Activated naive CD4-positive, alpha-beta T cell treated with Interleukin-2 at 50 U/mL for 16 hours (primary cell): ENCODE results near the gene NRP2.

Source experiments
- DNase-seq: peaks from one replicate; pipeline ENCODE4 v3.0.0-alpha.2; 2020

Gene NRP2

DNA sequence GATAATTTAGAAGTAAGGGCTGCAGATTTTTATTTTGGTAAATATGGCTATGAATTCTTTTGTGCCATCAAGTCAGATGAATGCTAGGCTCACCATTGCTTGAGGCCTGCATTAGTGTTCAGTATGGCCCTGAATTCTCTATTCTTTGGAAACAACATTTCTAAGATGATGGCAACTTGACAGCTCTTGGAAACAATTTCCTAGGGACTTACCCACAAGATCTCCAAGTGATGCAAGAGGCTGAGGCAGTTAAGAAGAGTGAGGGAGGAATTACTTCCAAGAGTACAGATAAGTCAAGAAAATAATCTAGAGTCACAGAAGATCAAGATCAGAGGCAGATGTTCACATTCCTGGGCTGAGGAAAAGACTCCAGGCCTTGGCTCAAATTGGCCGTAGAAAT is 129.1 kb downstream of the NRP2 start:
- no peak for DNase-seq

GRCh38 chr2:205814039-205814364 is 131.7 kb downstream of the NRP2 start:
- no peak for DNase-seq

DNA sequence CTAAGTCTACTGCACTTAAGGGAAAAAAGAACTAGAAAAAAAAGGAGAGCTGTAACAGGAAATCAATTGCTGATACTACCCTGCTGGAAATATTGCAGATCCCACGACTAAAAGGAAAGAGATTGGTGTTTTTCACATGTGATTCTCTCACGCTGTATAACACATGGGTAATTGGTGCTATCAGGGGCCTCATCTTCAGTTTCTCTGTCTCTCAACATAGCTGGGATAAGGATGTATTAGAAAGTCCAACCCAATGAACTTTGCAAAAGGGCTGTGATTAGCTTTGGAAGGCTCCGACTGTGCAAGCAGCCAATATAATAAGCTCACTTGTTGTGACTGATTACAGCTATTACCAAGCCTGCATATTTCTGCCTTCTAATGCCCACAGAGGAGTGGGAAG is 133.4 kb downstream of the NRP2 start:
- no peak for DNase-seq

- DNase-seq, result no peak
Observed at GRCh38 chr2:205816268-205816667, 134.0 kb downstream of the NRP2 start.

- DNase-seq, result no peak
Observed at GRCh38 chr2:205822579-205822978, 140.3 kb downstream of the NRP2 start.

GRCh38 chr2:205827809-205828365 is 145.6 kb downstream of the NRP2 start:
- DNase-seq, result no peak

- no peak for DNase-seq
Observed at GRCh38 chr2:205833864-205834263, 151.6 kb downstream of the NRP2 start.

GRCh38 chr2:205834796-205835195 is 152.5 kb downstream of the NRP2 start:
- no peak for DNase-seq

- DNase-seq, result no peak
Observed at GRCh38 chr2:205835251-205835791, 153.0 kb downstream of the NRP2 start.

DNA sequence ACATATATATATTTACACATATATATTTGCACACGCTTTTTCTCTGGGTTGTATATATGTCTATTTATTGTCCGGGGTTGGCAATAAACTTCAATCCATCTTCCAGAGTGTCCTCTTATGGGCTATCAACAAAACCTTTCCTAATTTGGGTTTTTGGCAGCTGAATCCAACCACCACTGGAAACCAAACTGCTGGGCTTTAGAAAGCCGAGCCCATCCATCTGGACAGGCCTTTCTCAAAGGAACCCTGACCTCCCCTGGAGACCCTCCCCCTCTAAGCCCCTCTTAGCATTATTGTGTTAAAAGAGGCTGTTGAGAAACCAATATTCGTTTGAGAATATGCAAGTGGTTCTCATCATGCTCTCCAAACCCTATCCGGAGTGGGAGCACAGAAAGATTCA is 153.6 kb downstream of the NRP2 start:
- no peak for DNase-seq

- DNase-seq, result no peak
Observed at GRCh38 chr2:205836477-205837221, 154.3 kb downstream of the NRP2 start.

DNA sequence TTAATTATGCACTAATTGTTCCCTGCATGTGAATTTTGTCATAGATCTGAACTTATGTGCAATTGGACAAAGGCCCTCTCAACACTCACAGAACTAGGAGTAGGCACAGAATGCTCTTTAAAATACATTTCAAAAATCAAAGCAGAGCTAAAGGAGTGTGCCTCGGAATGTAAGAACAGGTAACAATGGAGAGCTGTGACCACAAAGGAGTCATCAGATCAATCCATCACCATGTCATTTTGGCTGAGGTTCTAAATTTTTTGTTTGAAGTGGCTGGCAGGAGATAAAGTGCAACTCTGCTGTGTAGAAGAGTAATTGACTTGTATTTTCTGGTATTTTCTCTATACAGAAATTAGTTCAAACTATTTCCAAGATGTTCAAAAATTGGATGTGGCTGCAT is 155.4 kb downstream of the NRP2 start:
- no peak for DNase-seq

- no peak for DNase-seq
Observed at GRCh38 chr2:205845446-205845845, 163.1 kb downstream of the NRP2 start.
